ENCODE measurements around the gene MAGEA10. TPM values are rescaled to one million over a fixed set of nuclear protein-coding genes. Genes with fewer than 3 reads are reported as not detected.
"Not testable (repeated sequence)": the region's sequence is repeated elsewhere in the genome, so short reads cannot be mapped to it uniquely, and the experiment has no call there.

Gene MAGEA10
- total RNA-seq, 1 donor from 2014 or later: not detected

- Mint-ChIP-seq H3K27ac (ENCODE audit: unreplicated experiment) (no peak overlapping the region), H3K4me3 (ENCODE audit: unreplicated experiment) (no peak overlapping the region), H3K27me3 (ENCODE audit: unreplicated experiment) (no peaks in the 10 kb centered on the region), H3K4me1 (ENCODE audit: unreplicated experiment) (peaks cover 4% of the 10 kb centered on the region), H3K36me3 (ENCODE audit: low read depth, unreplicated experiment) (no peaks in the 10 kb centered on the region), H3K9me3 (ENCODE audit: unreplicated experiment) (peaks cover 4% of the 10 kb centered on the region)
- no peak for TF ChIP-seq CTCF (IDR thresholded peaks at IDR 0.05; ENCODE audit: unreplicated experiment)
- DNase-seq (ENCODE audit: low spot score): no peak
Observed at GRCh38 chrX:152149648-152150047, 11.3 kb upstream of the MAGEA10 start.

- Mint-ChIP-seq H3K36me3 (ENCODE audit: low read depth, unreplicated experiment) (no peaks in the 10 kb centered on the region), H3K27ac (ENCODE audit: unreplicated experiment) (no peak overlapping the region), H3K27me3 (ENCODE audit: unreplicated experiment) (no peaks in the 10 kb centered on the region), H3K4me3 (ENCODE audit: unreplicated experiment) (no peak overlapping the region), H3K4me1 (ENCODE audit: unreplicated experiment) (no peaks in the 10 kb centered on the region), H3K9me3 (ENCODE audit: unreplicated experiment) (no peaks in the 10 kb centered on the region)
- TF ChIP-seq CTCF (IDR thresholded peaks at IDR 0.05; ENCODE audit: unreplicated experiment): no peak
- no peak for DNase-seq (ENCODE audit: low spot score)
Observed at GRCh38 chrX:152139589-152139988, 1.2 kb upstream of the MAGEA10 start.

DNA sequence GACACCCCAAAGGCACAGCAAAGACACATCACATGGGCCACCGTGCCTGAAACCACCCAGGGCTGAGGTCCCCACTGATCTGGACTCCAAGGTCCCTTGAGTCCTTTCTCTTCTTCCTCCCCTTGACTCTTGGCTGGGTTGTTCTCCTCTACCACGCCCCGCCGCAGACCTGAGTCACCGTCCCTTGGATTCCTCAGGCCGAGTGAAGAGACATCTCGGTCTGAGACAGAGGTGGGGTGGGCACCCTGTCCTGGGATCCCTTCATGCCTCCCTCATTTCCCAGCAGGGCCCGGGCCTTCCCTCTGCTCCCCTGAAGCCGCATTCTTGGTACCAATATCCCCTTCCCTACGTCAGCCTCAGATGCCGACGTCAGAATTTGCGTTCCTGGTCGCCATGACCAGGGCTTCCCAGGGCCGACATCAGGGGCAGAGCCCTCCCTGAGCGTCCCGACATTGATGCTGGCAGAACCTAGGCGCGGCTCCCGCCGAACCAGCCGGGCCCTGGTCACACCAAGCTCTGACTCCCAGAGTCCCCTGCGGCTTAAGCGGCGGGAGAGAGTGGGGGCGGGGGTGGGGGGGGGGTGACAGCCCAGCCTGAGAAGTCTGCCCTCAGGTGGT is 498 bp downstream of the MAGEA10 start:
- no peaks in the 10 kb centered on the region for H3K4me1 Mint-ChIP-seq (ENCODE audit: unreplicated experiment)
- no peak overlapping the region for H3K27ac Mint-ChIP-seq (ENCODE audit: unreplicated experiment)
- DNase-seq (ENCODE audit: low spot score): no peak
- no peak overlapping the region for H3K4me3 Mint-ChIP-seq (ENCODE audit: unreplicated experiment)
- no peak for TF ChIP-seq CTCF (IDR thresholded peaks at IDR 0.05; ENCODE audit: unreplicated experiment)
- no peaks in the 10 kb centered on the region for H3K9me3 Mint-ChIP-seq (ENCODE audit: unreplicated experiment)
- no peaks in the 10 kb centered on the region for H3K36me3 Mint-ChIP-seq (ENCODE audit: low read depth, unreplicated experiment)
- H3K27me3 Mint-ChIP-seq (ENCODE audit: unreplicated experiment): no peaks in the 10 kb centered on the region

- Mint-ChIP-seq H3K27me3 (ENCODE audit: unreplicated experiment) (no peaks in the 10 kb centered on the region), H3K36me3 (ENCODE audit: low read depth, unreplicated experiment) (no peaks in the 10 kb centered on the region), H3K4me1 (ENCODE audit: unreplicated experiment) (no peaks in the 10 kb centered on the region), H3K27ac (ENCODE audit: unreplicated experiment) (no peak overlapping the region), H3K9me3 (ENCODE audit: unreplicated experiment) (no peaks in the 10 kb centered on the region), H3K4me3 (ENCODE audit: unreplicated experiment) (no peak overlapping the region)
- TF ChIP-seq CTCF (IDR thresholded peaks at IDR 0.05; ENCODE audit: unreplicated experiment): no peak
- DNase-seq (ENCODE audit: low spot score): no peak
Observed at GRCh38 chrX:152136312-152136711, 2.1 kb downstream of the MAGEA10 start.

DNA sequence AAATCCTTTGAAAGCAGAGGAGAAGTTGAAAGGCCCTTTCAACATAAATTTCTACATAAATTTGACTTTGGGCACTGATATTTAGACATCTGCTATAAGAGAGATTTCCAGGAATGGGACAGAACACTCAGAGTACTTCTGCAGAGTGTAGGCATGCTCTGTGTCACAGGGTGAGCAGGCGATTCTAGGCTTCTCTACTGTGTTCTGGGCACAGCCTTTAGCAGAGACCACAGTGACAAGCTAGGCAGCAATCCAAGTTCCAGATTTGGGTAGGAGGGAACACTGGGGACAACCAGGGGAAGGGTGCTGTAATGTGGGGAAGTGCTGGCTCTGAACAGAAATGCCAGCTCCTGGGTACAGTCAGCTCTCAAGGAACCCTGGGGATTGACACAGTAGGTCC is 6.9 kb downstream of the MAGEA10 start:
- Mint-ChIP-seq H3K36me3 (ENCODE audit: low read depth, unreplicated experiment) (no peaks in the 10 kb centered on the region), H3K4me1 (ENCODE audit: unreplicated experiment) (no peaks in the 10 kb centered on the region)

GRCh38 chrX:152129069-152129844 is 9.1 kb downstream of the MAGEA10 start:
- not testable (repeated sequence) for H3K27ac Mint-ChIP-seq (ENCODE audit: unreplicated experiment); H3K27me3 Mint-ChIP-seq (ENCODE audit: unreplicated experiment); H3K4me3 Mint-ChIP-seq (ENCODE audit: unreplicated experiment); H3K36me3 Mint-ChIP-seq (ENCODE audit: low read depth, unreplicated experiment); DNase-seq (ENCODE audit: low spot score); H3K4me1 Mint-ChIP-seq (ENCODE audit: unreplicated experiment); H3K9me3 Mint-ChIP-seq (ENCODE audit: unreplicated experiment)

More for the DNA sequence above, 6.9 kb downstream of the MAGEA10 start:
- H3K9me3 Mint-ChIP-seq (ENCODE audit: unreplicated experiment): no peaks in the 10 kb centered on the region
- no peak for TF ChIP-seq CTCF (IDR thresholded peaks at IDR 0.05; ENCODE audit: unreplicated experiment)
- H3K27me3 Mint-ChIP-seq (ENCODE audit: unreplicated experiment): no peaks in the 10 kb centered on the region
- DNase-seq (ENCODE audit: low spot score): no peak
- no peak overlapping the region for H3K27ac Mint-ChIP-seq (ENCODE audit: unreplicated experiment)
- H3K4me3 Mint-ChIP-seq (ENCODE audit: unreplicated experiment): no peak overlapping the region
